CD4-positive, alpha-beta T cell treated with Interleukin-12 subunit alpha and Interleukin-12 subunit beta, for 1 hour (primary cell): ENCODE results near the gene HDAC5.
"Not testable (repeated sequence)": the region's sequence is repeated elsewhere in the genome, so short reads cannot be mapped to it uniquely, and the experiment has no call there.

Source experiments
- DNase-seq: peaks from one replicate; pipeline ENCODE4 v3.0.0-alpha.2; 2020

The HDAC5 gene

DNA sequence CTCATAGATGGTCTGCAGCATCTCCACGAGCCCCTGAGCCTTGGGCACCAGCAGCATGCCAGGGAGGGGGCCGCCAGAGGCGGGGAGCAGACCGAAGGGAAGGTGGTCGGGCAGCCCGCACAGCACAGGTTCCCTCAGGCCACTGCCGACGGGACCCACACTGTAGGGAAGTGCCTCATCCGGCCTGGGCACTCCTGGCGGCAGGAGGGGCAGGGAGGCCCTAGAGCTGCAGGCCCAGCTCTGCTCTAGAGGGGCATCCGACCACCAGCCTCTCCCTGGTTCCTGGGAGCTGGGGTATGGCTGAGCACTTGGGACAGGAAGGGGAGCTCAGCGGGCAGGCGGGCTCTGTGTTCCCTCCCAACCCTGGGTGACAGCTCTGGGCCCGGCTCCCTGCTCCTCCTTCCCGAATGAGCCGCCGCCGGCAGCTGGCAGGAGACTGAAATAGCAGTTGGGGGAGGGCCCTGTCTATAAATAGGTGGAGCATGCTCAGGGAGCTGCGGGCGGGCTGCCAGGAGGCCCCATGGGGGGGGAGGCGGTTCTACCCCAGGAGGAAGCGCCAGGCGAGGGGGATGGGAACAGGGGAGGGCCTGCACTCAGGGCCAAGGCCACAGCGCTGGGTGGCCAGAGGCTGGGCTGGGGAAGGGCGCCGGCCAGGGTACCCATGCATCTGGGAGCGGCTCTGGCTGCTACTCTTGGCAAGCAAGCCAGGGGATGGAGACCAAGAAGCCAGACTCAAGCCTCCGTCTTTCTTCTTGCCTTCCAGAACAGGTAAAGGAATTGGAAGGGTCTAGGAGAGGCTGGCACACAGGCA lies 12.4 kb downstream of the HDAC5 start:
- DNase-seq: peak; percentile 58

DNA sequence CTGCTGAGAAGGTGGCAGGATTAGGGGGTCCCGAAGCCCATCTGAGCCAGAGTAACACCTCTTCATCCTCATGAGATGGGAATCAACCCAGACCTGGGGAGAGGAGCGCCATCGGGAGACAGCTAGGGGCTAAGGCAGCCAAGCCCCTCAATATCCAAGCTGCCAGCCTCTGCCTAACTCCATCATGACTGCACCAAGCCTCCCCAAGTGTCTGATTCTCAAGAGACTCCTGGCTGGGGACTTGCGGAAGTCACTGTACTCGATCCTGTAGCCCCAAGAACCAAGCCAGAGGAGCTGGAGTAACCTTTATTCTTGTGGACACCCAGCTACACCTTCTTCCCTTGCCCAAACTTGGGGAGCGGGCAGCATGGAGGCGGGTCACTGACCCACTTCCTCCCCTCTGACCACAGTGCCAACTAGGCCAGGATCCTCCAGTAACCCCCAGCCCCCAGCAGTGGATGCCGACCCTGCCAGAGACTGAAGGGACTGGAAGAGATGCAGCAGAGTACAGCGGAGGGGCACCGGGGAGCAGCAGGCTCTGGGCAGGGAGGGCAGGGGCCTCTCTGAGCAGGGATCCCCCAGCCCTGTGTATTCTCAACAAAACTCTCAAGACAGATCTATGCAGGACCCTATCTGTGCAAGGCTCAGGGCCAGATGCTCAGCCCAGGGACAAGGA lies 13.3 kb downstream of the HDAC5 start:
- DNase-seq: no peak

DNA sequence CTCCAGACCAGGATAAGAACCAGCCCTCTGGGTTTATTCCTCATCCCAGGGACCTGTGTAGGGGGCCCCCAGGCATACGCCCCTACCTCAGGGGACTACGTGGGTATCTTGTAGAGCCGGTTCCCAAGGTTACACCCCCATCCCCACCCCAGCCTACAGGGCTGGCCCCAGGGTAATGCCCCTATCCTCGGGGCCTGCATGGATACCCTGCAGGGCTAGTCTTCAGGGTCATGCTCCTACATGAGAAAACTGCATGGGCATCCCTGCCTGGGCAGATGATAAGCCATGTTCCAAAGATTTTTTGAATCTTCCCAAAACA lies 14.2 kb downstream of the HDAC5 start:
- no peak for DNase-seq

DNA sequence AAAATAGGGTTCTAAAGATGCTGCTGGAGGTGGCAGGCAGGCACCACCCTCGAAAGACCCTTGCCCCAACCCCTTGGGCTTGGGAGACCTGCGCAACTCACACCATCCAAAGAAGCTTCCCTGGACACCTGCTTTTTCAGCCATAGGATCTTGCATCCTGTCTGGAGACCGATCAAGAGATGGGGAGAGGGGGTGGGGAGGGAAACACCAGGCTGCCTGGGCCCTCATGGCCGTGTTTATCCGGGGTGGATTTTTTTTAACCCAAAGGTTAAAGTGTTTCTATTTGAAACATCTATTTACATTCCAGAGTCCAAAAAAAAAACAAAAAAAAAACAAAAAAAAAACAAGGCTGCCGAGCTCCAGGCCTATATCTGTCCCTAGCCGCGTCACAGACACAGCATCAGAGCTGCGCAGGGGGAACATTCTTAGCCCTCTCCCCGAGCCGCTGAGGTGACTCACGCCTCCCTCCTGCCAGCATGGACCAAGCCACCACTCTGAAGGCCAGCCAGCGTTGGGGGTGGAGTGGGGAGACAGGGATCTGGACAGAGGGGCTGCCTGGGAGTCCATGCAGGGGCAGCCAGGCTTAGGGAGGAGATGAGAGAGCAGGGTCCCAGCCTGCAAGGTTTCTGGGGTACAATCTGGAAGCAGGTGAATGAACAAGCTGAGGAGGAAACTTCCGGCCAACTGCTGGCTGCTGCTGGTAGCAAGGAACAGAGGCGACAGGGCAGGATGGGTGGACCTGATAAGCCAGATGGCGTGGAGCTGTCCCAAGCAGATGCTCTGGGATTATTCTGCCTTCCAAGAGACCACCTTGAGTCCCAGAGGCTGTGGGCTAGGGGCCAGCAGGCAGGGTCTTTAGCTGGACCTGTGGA lies 14.8 kb downstream of the HDAC5 start:
- DNase-seq: no peak

DNA sequence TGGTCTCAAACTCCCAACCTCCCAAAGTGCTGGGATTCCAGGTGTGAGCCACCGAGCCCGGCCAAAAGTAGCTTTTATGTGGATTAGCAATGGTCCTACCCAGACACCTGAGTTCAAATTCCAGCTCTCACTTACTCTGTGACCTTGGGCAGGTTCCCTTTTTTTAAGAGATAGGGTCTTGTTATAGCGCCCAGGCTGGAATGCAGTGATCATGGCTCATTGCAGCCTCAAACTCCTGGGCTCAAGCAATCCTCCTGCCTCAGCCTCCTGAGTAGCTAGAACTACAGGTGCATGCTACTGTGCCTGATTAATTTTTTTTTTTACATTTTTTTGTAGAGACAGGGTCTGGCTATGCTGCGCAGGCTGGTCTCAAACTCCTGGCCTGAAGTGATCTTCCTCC lies 16.6 kb downstream of the HDAC5 start:
- DNase-seq: no peak

DNA sequence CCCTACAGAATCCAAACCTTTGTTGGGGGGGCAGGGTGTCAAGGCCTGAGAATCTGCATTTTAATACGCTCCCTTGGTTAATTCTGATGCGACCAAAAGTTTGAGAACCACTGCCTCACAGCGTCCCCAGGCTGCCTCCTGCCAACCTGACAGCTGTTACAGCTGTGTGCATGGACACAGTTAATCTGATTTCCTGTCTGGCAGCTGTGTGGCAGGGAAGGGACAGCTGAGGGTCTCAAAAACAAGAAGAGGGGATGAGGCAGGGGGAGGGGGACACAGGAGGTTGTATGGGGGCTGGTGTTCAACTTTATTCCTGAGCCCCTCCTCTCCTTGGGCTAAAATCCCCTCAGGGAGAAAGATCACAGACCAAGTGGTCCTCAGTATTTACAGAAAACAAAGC lies 17.5 kb downstream of the HDAC5 start:
- no peak for DNase-seq

DNA sequence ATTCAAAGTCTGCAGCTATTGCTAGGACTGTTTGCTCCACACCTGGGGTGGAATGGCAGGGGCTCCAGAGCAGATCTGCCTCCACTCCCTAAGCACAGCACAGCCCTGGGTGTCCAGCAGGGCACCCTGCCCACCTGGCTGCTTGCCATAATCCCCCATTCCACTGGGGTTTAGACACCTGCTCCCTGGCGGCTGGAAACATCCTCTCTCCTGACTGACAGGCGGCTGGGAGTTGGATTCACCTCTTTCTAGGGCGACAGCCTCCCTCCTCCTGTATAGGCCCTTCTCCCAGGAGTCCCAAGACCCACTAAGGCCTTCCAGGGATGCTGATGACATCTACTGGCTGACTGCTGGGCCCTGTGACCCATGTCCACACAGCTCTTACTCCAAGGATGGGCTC lies 18.0 kb downstream of the HDAC5 start:
- no peak for DNase-seq

DNA sequence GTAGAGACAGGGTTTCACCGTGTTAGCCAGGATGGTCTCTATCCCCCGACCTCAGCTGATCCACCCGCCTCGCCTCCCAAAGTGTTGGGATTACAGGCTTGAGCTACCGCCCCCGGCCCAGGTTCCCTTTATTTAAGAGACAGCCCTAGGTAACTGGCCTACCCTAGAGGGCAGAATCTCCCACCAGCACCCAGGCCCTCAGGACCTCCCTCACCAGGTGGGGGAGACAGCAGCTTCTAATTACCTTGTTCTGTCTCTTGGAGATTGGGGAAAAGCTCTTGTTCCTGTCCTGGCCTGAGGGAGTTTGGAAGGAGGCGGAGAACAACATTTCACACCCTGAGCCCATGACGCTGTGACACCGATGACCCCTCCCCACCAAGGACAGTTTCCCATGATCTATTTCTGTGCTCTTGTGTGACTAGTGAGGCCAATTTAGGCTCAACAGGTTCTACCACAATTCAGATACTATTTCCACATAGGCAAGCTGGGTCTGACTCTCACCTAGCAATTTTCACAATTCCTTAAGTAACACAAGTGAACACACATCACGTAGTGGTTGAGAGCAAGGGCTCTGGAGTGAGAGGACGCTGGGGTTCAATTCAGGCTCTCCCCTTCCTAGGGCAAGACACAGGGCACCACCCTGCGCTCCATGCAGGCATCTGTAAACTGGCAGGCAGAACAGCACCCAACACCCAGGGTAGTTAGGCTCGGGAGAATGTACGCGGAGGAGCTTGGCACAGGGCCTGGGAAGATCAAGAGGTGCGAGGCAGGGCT lies 20.4 kb downstream of the HDAC5 start:
- DNase-seq: no peak

DNA sequence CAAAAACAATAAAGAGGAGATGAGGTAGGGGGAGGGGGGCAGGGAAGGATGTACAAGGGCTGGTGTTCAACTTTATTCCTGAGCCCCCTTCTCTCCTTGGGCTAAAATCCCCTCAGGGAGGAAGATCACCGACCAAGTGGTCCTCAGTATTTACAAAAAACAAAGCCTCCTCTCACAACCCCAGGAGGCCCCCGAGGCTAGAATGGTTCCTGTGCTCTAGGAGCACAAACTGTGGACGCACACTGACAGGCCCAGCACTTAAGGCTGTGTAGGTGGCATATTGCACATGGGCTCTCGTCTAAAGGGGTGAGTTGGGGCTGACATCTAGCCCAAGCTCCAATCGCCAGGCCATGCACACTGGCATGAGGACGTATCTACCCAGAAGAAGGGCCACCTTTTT lies 21.6 kb downstream of the HDAC5 start:
- not testable (repeated sequence) for DNase-seq

DNA sequence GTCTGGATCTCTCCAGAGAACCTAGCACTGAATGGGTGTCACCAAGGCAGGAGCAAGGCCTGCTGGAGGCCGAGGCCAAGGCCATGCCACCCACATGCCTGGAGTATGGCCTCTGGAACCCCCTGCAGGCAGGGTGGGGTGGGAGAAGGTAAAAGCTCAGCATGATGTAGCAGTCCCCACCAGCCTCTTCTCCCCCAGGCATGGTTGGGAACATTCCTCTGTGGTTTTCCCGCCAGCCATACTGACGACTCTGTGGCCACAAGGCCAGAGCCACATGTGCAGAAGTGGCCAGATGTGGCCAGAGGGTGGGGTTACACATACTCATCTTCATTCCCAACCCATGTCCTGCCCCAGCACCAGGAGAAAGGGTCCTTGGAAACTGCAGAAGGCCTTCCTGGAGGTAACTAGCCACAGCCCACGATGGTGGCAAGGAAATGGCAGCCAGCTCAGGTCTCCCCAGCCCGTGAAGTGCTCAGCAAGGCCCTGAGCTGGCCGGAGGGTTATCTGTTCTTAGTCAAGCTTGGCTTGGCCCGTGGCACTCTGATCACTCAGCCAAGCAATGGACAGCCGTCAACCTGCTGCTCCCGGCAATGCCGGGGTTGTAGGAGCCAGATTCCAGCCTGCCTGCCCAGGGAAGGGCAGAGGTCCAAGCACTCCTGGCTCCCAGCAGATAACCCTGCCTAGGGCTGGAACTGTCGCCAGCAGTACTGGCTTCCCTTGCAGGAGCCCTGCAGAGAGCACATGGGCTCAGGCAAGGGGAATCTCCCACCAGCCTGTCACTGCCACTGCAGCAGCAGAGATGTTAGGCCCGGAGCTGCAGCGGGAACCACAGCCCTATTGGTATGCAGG lies 26.1 kb downstream of the HDAC5 start:
- DNase-seq: no peak

DNA sequence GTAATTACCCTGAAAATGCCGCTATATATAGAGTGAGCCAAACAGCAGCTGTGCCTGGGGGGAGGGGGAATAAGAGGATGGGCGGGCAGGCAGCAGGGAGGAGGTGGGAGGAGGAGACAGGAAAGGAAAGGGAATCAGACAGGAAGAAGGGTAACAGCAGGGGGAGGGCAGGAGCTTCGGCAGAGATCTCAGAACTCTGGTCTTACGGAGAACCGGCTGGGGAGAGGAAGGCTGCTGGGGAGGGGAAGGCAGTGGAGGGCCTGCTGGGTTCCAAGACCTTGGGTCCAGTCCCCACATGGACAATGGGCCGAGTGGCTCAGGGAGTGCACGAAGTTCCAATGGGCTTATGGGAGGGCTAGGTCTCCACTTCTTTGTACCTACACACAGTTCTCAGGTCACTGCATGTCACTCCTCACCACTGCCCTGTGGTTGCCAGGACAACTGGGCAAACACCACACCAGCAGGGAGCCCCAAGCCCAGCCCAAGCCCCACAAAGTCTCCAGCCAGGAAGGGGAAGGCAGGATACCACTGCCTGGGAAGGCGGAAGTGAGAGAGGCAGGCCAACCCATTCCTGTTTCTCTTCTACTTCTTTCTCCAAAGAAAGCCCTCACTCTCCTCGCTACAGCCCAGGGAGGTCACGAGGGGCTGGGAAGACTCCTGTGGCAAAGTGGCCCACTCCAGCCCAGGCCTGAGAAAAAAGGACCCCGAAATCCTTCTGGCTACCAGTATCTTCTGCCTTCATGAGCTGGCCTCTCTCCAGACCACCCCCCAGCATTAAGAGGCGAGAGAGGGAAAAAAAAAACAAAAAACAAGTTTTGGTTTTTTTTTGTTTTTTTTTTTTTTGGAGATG lies 27.6 kb downstream of the HDAC5 start:
- peak; percentile 29 for DNase-seq

DNA sequence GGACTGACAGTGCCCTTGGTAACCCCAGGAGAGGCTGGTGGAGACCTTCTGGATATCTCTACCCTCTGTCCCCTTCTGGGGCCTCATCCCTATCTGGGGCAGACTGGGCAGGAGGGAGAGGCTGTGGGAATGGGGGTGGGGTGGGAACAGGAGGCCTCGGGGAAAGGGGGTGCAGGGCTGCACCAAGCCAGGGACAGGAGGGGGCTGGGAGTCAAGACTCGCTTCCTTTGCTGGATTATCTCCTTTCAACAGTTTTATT lies 28.1 kb downstream of the HDAC5 start:
- DNase-seq: no peak

DNA sequence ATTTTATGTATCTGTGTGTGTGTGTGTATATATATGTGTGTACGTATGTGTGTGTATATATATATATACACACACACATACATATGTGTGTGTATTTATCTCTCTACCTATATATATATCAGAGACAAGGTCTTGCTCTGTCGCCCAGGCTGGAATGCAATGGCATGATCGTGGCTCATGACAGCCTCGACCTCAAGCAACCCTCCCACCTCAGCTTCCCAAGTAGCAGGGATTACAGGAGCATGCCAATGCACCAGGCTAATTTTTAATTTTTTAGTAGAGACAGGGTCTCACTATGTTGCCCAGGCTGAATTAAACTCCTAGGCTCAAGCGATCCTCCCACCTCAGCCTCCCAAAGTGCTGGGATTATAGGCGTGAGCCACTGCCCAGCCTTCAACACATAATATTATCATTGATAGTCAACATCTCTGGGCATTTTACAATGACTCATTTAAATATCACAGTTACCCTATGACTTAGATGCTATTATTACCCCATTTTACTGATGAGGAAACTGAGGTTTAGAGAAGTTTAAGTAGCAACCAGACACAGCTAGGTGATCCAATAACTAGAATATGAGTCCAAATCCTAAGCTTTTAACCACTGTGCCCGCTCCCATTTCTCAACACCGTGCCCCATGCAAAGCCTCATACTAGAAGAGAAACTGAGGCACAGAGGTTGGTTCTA lies 28.6 kb downstream of the HDAC5 start:
- DNase-seq: no peak

DNA sequence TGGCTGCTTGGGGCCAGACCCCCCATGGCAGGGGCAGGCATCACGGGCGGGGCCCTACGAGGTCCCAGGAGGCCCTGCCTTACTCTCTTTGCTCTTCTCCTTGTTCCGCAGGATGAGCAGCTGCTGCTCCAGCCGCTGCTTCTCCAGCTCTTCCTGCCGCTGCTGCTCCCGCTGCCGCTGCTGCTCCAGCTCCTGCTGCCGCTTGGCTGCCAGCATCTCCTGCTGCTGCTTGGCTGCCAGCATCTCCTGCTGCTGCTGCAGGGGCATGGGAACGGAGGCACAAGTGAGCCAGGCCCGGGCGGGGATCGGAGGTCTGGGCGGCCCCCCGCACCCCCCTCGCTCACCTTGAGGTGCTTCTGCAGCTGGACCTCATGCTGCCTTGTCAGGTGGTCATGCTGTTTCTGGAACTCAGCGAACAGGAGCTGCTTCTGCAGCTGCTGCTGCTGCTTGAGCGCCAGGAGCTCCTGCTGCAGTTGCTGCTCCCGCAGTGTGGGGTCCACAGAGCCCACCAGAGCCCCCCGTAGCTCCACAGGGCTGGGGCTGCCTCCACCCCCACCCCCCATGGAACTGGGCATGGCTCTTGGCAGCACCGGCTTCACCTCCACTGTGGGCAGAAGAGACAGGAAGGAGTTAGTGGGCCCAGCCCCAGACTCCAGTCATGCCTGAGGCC lies 30.1 kb downstream of the HDAC5 start:
- no peak for DNase-seq

DNA sequence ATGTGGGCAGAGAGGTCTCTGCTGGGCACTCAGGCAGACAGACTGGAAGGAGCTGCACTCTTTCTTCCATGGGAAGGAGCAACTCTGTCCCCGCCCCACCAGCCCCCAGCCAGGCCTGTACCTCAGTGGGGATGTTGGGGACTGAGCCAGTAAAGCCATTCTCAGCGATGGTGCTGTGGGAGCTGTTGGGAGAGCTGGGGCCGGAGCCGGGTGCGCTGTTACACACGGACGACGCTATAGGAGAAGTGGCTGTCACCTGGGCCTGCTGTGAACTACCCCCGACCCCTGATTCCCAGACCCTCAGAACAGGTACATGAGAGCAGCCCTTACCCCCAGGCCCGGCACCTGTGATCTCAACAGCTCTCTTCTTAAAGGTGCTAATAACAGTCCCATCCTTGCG lies 31.4 kb downstream of the HDAC5 start:
- DNase-seq: no peak

DNA sequence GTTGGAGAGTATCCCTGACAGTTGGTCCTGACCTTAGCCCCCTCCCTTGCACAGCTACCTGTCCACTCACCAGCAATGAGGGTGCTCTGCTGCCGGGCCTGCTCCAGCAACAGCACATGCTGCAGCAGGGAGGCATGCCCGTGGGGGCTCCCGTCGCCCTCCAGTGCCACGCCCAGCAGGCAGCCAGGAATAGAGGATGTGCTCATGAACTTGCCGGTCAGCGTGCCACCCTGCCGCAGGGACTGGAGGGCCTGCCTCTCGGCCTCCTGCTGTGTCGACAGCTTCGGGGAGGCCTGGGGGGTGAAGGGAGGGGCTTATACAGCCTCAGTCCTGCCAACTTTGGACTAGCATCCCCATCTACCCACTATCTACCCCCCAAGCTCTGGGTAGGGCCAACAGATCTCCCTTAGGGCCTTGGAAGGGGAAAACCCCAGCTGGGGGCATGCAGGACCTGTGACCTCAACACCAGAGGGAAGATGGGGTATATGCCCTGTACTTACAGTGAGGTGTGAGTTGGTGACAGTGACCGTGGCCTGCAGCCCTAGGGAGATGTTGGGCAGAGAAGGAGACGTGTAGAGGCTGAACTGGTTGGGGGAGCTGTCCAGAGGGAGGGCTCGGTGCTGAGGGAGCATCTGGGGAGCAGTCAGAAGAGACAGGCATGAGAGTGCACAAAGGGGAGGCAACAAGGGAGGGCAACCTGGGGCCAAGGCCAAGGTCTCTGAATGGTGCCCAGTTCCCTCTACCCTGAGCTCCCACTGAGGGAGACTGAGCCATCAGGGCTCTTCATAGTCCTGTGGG lies 32.0 kb downstream of the HDAC5 start:
- DNase-seq: no peak

DNA sequence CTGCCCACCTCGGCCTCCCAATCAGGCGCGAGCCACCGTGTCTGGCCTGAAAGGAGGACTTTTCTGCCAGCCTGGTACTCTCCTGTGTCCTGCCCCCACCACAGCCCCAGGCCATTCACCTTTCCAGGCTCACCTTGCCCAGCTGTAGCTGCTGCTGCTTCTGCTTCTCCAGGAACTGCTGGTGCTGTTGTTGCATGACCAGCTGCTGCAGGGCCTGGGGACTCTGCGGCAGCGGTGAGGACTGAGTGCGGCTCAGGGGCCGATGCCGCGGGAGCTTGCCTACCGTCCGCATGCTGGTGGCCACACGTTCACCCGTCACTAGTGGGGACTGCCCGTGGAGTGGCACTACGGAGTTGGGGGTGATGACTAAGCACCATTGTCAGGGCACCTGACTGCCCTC lies 35.2 kb downstream of the HDAC5 start:
- DNase-seq: no peak

DNA sequence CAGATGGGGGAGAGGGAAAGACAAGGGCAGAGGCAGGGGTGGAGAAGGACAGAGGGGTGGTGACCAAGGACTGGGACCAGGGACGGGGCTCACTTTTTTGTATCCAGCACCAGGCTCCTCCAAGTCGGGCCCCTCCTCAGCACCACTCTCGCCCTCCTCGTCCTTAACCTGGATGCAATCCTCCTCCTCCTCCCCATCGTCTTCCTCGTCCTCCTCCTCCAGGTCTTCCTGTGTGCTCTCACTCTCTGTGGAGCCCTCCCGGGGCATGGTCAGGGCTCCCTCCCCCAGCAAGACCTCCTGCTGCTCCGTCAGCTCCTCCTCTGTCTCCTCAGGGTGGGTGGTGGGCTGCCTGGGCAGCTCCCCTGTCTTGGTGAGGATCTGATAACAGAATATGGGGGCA lies 36.1 kb downstream of the HDAC5 start:
- DNase-seq: no peak
